ENCODE results near the gene RALGPS1. TPM values are rescaled to one million over a fixed set of nuclear protein-coding genes. Genes with fewer than 3 reads are reported as not detected.

Gene RALGPS1
- total and polyA plus RNA-seq, 2 of the 13 experiments (the other 11 are each of a cell fraction or from before 2014, with no cell fraction given): 3.7 to 6.5 TPM

GRCh38 chr9:127224883-127225739 is 310.5 kb downstream of the RALGPS1 start (continued):
- TF ChIP-seq ZNF563 (CRISPR knock-in tag; IDR thresholded peaks at IDR 0.05): no peak
- TF ChIP-seq JUND (CRISPR knock-in tag; IDR thresholded peaks at IDR 0.05): no peak
- no peak for TF ChIP-seq ZNF7 (CRISPR knock-in tag; IDR thresholded peaks at IDR 0.05)
- TF ChIP-seq HDAC2 (CRISPR knock-in tag; IDR thresholded peaks at IDR 0.05): no peak
- TF ChIP-seq ZNF558 (CRISPR knock-in tag; IDR thresholded peaks at IDR 0.05; ENCODE audit: borderline replicate concordance): no peak
- TF ChIP-seq BORCS8-MEF2B (CRISPR knock-in tag; IDR thresholded peaks at IDR 0.05): 0 out of 2 replicates have a peak, but pooled peaks have one; percentile 62
- TF ChIP-seq DPF2 (CRISPR knock-in tag; IDR thresholded peaks at IDR 0.05; ENCODE audit: borderline replicate concordance, low read depth): no peak
- TF ChIP-seq RFX1 (IDR thresholded peaks at IDR 0.05): no peak
- no peak for TF ChIP-seq ZNF460 (CRISPR knock-in tag; IDR thresholded peaks at IDR 0.05; ENCODE audit: borderline replicate concordance)
- no peak for TF ChIP-seq HINFP (CRISPR knock-in tag; IDR thresholded peaks at IDR 0.05; ENCODE audit: low read depth)
- no peak for TF ChIP-seq KLF11 (CRISPR knock-in tag; IDR thresholded peaks at IDR 0.05)
- TF ChIP-seq ZFP37 (CRISPR knock-in tag; IDR thresholded peaks at IDR 0.05; ENCODE audit: borderline replicate concordance): no peak
- TF ChIP-seq KDM5B (CRISPR knock-in tag; IDR thresholded peaks at IDR 0.05; ENCODE audit: borderline replicate concordance): peak; percentile 25; the same call in 1 of the 2 replicates
- TF ChIP-seq PAF1 (CRISPR knock-in tag; IDR thresholded peaks at IDR 0.05): no peak
- TF ChIP-seq ZNF772 (CRISPR knock-in tag; IDR thresholded peaks at IDR 0.05): no peak
- TF ChIP-seq IKZF1 (IDR thresholded peaks at IDR 0.05): no peak
- no peak for TF ChIP-seq ZNF496 (CRISPR knock-in tag; IDR thresholded peaks at IDR 0.05; ENCODE audit: insufficient replicate concordance)
- 0 out of 2 replicates have a peak, but pooled peaks have one; percentile 33 for TF ChIP-seq KLF13 (CRISPR knock-in tag; IDR thresholded peaks at IDR 0.05)
- no peak for TF ChIP-seq HMG20A (CRISPR knock-in tag; IDR thresholded peaks at IDR 0.05; ENCODE audit: borderline replicate concordance)
- no peak for TF ChIP-seq ELF1 (CRISPR knock-in tag; IDR thresholded peaks at IDR 0.05)
- no peak for TF ChIP-seq ZNF547 (CRISPR knock-in tag; IDR thresholded peaks at IDR 0.05)
- TF ChIP-seq MATR3 (CRISPR knock-in tag; IDR thresholded peaks at IDR 0.05): no peak
- no peak for TF ChIP-seq ELK4 (CRISPR knock-in tag; IDR thresholded peaks at IDR 0.05; ENCODE audit: borderline replicate concordance)
- no peak for TF ChIP-seq ZNF468 (CRISPR knock-in tag; IDR thresholded peaks at IDR 0.05)
- no peak for TF ChIP-seq FOSL2 (CRISPR knock-in tag; IDR thresholded peaks at IDR 0.05)
- no peak for TF ChIP-seq ZNF598 (CRISPR knock-in tag; IDR thresholded peaks at IDR 0.05; ENCODE audit: borderline replicate concordance)
- no peak for TF ChIP-seq ZFP1 (CRISPR knock-in tag; IDR thresholded peaks at IDR 0.05)
- TF ChIP-seq IRF9 (CRISPR knock-in tag; IDR thresholded peaks at IDR 0.05; ENCODE audit: borderline replicate concordance): peak; percentile 38; the same call in 1 of the 2 replicates
- TF ChIP-seq ZNF34 (CRISPR knock-in tag; IDR thresholded peaks at IDR 0.05; ENCODE audit: borderline replicate concordance): no peak
- TF ChIP-seq CHCHD3 (CRISPR knock-in tag; IDR thresholded peaks at IDR 0.05): no peak

All from HepG2 (cell line).